H7 (cell line): ENCODE data around the gene FOXL2NB. TPM values are rescaled to one million over a fixed set of nuclear protein-coding genes. Genes with fewer than 3 reads are reported as not detected.
"Not testable (repeated sequence)": the region's sequence is repeated elsewhere in the genome, so short reads cannot be mapped to it uniquely, and the experiment has no call there.

Source experiments
- DNase-seq: peaks from one replicate; pipeline ENCODE4 v3.0.0; 2012
- H3K27me3 ChIP-seq: 2 replicates; pipeline ENCODE4 v1.6.0; 2011; ENCODE audit warnings: mild to moderate bottlenecking, low read length; ENCODE audit not compliant: control insufficient read depth, insufficient read depth
- H3K36me3 ChIP-seq: replicated peaks from 2 replicates; pipeline ENCODE4 v1.5.1; 2011; ENCODE audit warnings: low read length; ENCODE audit not compliant: control insufficient read depth, insufficient read depth
- H3K4me3 ChIP-seq: 2 replicates; pipeline ENCODE4 v1.5.1; 2011; ENCODE audit warnings: low read depth, mild to moderate bottlenecking, control low read depth, low read length, moderate library complexity; ENCODE audit not compliant: insufficient read depth
- total RNA-seq: library from RNA; depleted of rRNA; stranded (reverse); fragments of >200 nt; shearing (Covaris generic); gene quantifications from 2 replicates; pipeline ENCODE4 v1.2.3, GENCODE V29; 2014

Gene FOXL2NB
- total RNA-seq, 1 experiment from 2014 or later, result 3.9 TPM

GRCh38 chr3:138915503-138916498, 31.2 kb upstream of the FOXL2NB start:
- Histone ChIP-seq H3K27me3 (peaks cover 2% of the 10 kb centered on the region; the same call in 1 of the 2 replicates), H3K36me3 (no peaks in the 10 kb centered on the region), H3K4me3 (peak overlapping the region; percentile 86)
- DNase-seq, result peak; percentile 98

DNA sequence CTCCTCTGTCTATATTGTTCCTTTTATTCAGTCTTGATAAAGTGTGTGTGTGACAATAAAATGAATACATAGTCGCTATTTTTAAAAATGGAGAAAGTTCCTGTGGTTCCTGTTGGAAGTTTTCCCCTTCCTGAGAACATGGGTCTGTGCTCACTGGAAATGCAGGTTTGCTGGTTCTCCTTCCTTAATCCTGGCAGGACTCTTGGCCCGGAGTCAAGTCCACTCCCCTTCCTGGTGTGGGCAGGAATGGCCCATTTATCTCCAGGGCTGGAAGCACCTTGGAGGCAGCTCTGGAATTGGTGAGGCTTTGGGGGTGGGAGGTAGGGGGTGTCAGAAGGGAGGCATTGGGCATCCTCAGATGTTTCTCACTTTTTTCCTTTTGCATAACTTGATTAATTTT, 30.2 kb upstream of the FOXL2NB start:
- Histone ChIP-seq H3K36me3 (no peaks in the 10 kb centered on the region), H3K27me3 (peaks cover 2% of the 10 kb centered on the region; the same call in 1 of the 2 replicates), H3K4me3 (no peak overlapping the region)
- no peak for DNase-seq

GRCh38 chr3:138919325-138919724, 27.7 kb upstream of the FOXL2NB start:
- peak; percentile 45 for DNase-seq
- H3K27me3 ChIP-seq, result peaks cover 2% of the 10 kb centered on the region; the same call in 1 of the 2 replicates
- no peaks in the 10 kb centered on the region for H3K36me3 ChIP-seq
- no peak overlapping the region for H3K4me3 ChIP-seq

- Histone ChIP-seq H3K4me3 (no peak overlapping the region), H3K36me3 (no peaks in the 10 kb centered on the region), H3K27me3 (no peaks in the 10 kb centered on the region)
- no peak for DNase-seq
These were observed 25.4 kb upstream of the FOXL2NB start for GRCh38 chr3:138921316-138922292.

DNA sequence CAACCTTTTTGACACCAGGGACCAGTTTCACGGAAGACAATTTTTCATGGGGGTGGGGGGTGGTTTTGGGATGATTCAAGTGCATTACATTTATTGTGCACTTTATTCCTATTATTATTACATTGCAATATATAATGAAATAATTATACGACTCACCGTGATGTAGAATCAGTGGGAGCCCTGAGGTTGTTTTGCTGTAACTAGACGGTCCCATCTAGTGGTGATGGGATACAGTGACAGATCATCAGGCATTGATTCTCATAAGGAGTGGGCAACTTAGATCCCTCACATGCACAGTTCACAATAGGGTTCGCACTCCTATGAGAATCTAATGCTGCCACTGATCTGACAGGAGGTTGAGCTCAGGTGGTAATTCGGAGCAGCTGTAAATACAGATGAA, 24.6 kb upstream of the FOXL2NB start:
- not testable (repeated sequence) for DNase-seq, H3K4me3 ChIP-seq, H3K27me3 ChIP-seq, H3K36me3 ChIP-seq

DNA sequence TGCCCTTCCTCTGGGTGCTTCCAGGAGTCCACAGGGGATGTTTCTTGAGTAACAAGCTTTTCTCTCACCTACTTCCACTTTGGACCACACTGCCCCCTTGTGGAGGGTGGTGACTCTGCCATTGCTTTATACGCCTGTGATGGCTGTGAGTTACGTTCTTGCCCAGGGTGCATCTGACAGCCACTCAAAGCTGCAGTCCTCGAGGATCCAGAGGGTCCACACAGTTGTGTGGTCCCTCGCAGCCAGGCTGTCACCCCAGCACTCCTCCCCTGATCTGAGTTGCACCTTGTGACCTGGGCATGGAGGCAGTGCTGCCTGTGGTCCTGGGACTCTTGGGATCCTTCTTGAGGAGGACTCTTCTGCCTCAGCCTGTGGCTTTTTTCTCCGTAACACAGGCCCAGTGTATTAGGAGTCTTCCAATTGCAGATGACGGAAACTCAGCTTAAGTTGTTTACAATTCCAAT, 23.5 kb upstream of the FOXL2NB start:
- Histone ChIP-seq H3K36me3 (no peaks in the 10 kb centered on the region), H3K4me3 (no peak overlapping the region), H3K27me3 (no peaks in the 10 kb centered on the region)
- DNase-seq, result peak; percentile 84

DNA sequence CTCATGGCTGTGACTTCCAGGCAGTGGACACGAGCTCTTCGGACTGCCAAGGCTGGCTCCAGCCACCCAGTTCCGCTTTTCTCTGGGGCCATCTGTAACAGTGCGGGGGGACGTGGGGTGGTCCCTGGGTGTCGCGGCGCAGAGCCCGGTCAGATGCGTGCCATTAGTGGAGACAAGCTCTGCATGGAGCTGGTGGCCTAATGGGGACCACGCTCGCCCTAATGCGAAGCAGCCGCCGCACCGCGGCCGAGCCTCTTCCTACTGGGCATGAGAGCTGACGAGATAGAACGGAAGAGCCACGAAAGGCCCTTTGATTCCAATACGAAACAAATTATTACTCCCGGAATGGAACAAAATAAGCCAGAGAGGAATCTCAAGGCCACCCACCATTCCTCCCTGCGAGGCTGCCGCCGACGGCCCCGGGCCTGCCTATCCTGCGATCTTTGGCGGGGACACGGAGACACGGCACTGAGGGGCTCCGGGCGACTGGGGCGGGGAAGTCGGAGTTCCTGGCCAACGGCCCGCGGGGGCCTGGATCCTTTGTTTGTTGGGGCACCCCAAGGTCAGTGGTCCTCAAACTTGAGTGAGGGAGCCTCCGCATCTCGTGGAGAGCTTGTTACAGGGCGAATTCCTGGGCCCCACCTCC, 18.2 kb upstream of the FOXL2NB start:
- no peaks in the 10 kb centered on the region for H3K27me3 ChIP-seq
- H3K36me3 ChIP-seq, result no peaks in the 10 kb centered on the region
- H3K4me3 ChIP-seq, result no peak overlapping the region
- no peak for DNase-seq

GRCh38 chr3:138933068-138933668, 13.8 kb upstream of the FOXL2NB start:
- peak; percentile 43 for DNase-seq
- Histone ChIP-seq H3K27me3 (peaks cover 23% of the 10 kb centered on the region), H3K36me3 (no peaks in the 10 kb centered on the region), H3K4me3 (no peak overlapping the region)

DNA sequence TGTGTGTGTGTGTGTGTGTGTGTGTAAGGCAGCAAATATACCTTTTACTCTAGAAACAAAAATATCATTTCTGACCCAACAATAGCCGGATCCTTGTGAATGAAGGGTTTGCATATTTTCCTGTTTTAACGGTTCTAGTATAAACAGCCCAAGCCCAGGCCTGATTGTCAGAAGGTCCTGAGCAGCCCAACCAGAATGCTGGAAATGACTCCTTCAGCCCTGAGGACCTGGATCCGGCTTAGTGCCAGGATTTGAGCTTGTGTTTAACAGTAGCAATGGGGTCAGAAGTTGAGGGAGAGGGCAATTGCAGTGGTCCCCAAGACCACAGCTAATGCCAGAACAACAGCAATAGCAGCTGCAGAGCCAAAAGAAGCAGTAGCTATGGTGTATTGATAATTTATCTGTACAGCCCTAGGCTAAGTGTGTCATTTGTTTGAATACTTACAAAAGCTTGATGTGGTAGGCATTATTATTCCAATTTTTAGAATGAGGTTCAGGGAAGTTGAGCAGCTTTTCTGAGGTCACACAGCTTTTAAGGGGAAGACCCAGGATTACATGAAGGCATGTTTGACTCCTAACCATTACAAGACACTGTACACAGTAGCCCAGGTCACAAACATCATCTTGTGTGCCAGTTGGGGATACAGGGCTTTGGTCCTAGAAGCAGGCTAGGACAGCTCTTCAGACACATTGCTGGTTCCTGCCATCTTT, 12.9 kb upstream of the FOXL2NB start:
- Histone ChIP-seq H3K36me3 (no peaks in the 10 kb centered on the region), H3K27me3 (peaks cover 33% of the 10 kb centered on the region), H3K4me3 (no peak overlapping the region)
- DNase-seq, result no peak

- DNase-seq, result no peak
- no peaks in the 10 kb centered on the region for H3K36me3 ChIP-seq
- H3K27me3 ChIP-seq, result peaks cover 46% of the 10 kb centered on the region
- H3K4me3 ChIP-seq, result peak overlapping the region; percentile 38; the same call in 1 of the 2 replicates
These were observed 11.5 kb upstream of the FOXL2NB start for GRCh38 chr3:138935505-138935862.

DNA sequence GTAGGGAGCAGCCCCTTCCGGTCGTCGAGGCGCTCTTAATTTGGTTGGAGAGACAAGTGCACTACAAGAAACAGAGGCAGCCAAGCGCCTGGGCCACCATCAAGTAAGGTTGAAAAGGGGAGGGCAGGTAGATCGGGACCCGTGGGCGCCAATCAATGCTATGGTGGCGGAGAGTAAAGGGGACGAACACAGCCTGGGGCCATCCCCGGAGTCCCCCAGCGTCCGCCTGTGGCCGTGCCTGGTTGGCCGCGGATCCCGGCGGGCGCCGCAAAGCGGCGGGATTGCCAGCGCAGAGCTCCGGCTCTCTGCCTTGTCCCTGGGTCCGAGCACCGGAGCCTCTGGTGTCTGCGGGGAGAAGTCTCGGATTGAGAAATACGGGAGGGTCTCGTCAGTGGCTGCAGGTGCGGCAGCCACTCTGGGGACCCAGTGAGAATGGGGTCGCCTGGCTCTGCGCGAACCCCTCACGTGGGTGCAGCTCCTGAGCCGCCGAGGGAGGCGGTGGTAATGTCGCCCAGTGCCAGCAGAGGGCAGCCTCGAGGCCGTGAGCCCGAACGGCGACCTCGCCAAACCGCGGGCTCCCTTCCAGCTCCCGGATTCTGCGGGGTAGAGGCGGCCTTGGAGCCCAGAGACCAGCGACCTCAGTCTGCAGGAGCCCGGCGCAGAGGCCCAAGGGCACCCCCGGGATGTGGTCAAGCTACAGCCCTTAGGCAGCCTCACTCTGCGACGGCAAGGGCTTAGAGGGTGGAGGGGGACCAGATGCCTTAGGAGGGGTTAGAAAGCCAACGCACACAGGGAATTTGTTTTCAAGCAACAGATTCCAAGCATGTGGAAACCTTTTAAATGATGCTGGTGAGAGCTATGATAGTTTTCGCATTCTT, 10.9 kb upstream of the FOXL2NB start:
- peak; percentile 96 for DNase-seq
- H3K27me3 ChIP-seq, result peaks cover 52% of the 10 kb centered on the region
- no peaks in the 10 kb centered on the region for H3K36me3 ChIP-seq

DNA sequence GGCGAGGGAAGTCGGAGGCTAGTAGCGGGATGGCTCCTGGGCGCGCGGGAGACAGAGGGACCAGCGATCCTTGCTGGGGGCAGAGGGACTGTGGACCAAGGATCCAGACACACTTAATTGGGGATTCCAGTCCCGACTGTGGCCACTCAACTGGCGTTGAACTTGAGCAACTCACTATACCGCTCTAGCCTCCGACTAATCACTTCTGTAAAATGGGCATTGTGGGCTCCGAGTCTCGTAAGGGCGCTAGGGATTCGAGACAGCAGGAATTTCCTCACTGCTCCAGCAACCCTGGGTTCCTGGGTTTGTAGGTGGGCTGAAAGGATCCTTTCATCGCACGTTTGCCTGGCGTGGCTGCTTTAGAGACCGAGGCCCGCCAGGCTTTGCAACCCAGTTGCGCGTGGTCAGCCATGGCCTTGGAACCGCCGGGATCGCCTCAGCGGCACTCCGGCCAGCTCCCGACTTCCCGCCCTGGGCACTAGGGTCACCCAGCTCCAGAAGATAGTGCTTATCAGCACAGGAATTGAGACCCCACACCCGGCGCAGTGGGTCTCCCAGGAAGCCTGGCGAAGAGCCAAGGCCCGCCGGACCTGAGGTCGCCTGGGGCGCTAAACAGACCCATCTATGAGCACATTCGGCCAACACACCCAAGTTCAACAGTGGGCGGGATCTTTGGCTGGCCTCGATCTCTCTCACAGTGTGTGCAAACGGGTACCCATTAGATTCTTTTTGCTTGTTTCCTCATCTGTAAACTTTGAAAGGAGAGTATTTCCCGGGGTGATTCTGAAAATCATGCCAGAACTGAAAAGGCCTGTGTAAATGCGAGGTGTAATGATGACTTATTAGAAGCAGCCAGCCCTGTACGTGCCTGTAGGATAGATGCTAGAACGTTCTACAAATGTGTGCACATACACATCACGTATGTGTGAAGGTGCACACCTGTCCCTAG, 10.0 kb upstream of the FOXL2NB start:
- peak; percentile 65 for DNase-seq
- peaks cover 61% of the 10 kb centered on the region for H3K27me3 ChIP-seq
- H3K36me3 ChIP-seq, result no peaks in the 10 kb centered on the region
- peak overlapping the region; percentile 38; the same call in 1 of the 2 replicates for H3K4me3 ChIP-seq

More for the DNA sequence above, 10.9 kb upstream of the FOXL2NB start:
- peak overlapping the region; percentile 38 for H3K4me3 ChIP-seq
